NCI-H146 treated with DMSO at 0.1 percent for 48 hours (cell line): Measurements from ENCODE around the gene MCF2L2.
"Not testable (repeated sequence)": the region's sequence is repeated elsewhere in the genome, so short reads cannot be mapped to it uniquely, and the experiment has no call there.

Experiments
- DNase-seq: peaks from one replicate; lab custom pipeline; 2025; ENCODE audit not compliant: unreplicated experiment; lab: John Stamatoyannopoulos, UW

The MCF2L2 gene, protein sequence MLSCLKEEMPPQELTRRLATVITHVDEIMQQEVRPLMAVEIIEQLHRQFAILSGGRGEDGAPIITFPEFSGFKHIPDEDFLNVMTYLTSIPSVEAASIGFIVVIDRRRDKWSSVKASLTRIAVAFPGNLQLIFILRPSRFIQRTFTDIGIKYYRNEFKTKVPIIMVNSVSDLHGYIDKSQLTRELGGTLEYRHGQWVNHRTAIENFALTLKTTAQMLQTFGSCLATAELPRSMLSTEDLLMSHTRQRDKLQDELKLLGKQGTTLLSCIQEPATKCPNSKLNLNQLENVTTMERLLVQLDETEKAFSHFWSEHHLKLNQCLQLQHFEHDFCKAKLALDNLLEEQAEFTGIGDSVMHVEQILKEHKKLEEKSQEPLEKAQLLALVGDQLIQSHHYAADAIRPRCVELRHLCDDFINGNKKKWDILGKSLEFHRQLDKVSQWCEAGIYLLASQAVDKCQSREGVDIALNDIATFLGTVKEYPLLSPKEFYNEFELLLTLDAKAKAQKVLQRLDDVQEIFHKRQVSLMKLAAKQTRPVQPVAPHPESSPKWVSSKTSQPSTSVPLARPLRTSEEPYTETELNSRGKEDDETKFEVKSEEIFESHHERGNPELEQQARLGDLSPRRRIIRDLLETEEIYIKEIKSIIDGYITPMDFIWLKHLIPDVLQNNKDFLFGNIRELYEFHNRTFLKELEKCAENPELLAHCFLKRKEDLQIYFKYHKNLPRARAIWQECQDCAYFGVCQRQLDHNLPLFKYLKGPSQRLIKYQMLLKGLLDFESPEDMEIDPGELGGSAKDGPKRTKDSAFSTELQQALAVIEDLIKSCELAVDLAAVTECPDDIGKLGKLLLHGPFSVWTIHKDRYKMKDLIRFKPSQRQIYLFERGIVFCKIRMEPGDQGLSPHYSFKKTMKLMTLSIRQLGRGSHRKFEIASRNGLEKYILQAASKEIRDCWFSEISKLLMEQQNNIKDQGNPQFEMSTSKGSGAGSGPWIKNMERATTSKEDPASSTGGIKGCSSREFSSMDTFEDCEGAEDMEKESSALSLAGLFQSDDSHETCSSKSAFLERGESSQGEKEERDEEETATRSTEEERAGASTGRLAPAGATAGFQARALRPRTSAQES

DNA sequence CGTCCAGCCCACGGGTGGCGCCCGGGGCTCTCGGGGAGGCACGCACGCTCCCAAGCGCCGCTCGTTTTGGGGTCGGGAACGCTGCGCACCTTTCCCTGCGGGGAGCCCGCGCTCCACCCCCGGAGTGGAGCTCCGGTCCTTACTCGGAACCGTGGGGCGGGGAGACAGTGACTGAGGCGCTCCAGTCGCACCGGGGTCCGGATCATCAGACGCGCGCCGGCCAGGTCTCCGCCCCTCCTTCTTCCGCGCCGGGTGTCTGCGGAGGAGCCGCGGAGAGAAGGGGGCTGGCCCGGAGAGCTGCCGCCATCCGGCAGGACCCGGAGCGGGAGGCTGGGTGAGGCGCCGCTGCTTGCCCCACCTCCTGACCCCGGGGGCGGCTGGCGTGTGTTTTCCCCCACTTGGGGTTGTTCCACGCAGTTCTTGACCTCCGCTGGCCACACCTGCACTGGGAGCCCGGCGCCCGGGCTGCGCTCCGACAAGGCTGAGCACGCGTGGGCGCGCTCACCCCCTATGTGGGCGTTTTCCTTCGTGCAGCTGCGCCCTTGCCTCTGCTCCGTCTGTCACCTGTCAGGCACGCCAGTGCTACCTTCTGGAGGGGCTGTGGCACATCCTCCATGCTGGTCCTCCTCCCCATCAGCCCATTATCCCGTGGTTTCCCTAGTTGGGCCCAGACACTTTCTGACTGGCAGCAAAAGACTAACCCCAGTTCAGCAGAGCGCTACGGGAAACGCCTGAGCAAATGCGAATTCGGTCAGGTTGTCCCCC is at the start of gene MCF2L2:
Gene MCF2L2 (minus strand): TSS at position 173 of the 765 bp plus-strand sequence. CDS start 642 bp downstream, outside the sequence.
- DNase-seq: peak; percentile 71

DNA sequence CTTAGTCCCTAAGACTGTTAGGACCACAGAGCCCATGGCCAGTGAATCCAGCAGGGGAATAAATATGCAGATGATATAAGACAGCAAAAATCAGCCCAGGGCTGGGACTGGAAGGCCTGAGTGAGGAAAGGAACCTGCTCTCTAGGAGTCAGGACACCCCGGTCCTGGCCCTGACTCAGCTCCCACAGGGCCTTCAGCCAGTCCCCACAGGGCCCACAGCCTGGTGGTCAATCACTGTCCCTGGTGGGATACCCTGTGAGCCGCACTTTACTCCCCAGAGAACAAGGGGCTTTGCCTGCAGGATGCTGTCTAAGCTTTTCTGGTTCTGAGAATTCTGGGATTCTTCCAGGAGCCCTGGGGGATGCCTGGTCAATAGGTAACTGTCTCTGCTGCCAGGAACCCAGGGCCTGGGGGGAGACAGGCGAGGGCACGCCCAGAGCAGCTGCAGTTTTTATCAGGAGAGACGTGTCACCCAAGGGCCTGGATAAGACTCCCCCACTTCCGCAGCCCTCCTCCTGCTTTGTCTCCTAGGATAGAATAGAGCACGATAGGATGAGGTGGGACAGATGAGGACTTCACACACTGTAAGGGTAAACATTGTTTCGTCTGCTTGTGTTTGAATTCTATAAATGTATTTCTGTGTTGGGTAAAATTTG is 49.5 kb upstream of the MCF2L2 start:
- DNase-seq: peak; percentile 99

DNA sequence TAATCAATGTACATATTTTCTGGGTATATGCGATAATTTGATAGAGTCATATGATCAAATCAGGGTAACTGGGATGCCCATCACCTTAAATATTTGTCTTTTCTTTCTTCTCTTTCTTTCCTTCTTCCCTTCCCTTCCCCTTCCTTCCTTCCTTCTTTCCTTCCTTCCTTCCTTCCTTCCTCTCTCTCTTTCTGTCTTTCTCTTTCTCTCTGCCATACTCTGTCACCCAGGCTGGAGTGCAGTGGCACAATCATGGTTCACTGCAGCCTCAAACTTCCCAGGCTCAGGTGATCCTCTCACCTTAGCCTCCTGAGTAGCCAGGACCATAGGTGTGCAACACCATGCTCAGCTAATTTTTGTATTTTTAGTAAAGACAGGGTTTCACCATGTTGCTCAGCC is 47.3 kb upstream of the MCF2L2 start:
- not testable (repeated sequence) for DNase-seq

GRCh38 chr3:183475016-183475763 is 46.8 kb upstream of the MCF2L2 start:
- DNase-seq: no peak

DNA sequence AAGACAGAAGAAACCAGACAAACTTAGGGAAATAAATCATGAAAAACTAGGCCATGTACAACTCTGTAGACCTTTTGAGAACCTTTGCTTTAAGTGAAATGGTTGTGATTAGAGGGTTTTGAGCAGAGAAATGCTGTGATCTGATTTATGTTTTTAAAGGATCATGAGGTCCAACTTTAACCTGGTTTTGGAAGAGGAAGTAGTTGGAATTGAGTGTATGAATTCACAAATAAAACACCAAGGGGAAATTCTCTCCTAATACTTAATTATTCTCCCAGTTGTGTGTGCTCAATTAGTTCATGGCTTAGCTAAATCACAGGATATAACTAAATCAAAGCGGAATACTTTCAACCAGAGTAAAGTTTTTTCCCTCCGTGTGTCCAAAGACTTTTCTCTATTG is 45.5 kb upstream of the MCF2L2 start:
- DNase-seq: no peak

- no peak for DNase-seq
These were observed 43.7 kb upstream of the MCF2L2 start for GRCh38 chr3:183472155-183472554.

DNA sequence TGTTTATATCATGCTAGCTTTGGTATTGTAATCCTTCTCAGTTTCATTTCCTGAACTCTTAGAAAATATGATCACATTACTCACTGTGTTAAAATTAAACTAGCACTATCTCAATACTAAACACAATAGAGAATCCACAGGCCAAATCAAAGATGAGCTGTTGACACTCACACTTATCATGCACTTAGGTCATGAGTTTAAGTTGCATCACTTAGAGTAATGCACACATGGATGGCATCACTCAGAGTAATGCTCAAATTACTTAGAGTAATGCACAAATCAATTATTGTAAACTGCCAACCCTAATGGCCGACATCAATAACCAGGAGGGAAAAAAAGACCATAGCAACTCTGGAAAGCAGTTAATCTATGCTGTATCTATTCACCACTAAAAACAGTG is 40.0 kb upstream of the MCF2L2 start:
- no peak for DNase-seq

GRCh38 chr3:183466575-183466974 is 38.2 kb upstream of the MCF2L2 start:
- DNase-seq: no peak

DNA sequence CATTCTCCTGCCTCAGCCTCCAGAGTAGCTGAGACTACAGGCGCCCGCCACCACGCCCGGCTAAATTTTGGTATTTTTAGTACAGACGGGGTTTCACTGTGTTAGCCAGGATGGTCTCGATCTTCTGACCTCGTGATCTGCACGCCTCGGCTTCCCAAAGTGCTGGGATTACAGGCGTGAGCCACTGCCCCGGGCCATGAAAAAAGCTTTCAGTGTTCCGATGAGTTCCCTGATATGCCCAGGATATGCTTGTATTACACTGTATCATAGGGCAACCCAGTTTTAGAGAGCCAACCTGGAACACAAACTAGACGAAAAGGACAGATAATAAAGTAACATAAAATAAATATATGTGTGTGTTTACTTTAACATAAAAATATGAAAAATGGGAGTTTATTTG is 37.3 kb upstream of the MCF2L2 start:
- DNase-seq: not testable (repeated sequence)

DNA sequence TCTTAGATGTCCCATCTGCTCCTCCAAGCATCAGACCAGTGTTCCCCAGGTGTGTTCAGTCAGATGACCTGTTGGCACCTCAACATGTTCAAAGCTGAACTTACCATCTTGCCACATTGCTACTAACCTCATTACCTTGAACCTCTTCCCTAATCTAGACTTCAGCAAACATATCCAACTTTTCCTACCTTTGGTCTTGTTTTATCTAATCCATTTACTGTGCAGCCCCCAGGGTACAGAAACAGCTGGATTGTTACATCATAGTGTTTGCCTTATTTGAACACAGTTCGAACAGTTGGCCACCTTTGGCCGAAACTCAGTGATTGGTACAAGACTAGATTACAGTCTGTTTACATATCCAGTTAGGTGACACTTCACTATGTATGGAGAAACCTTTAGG is 36.1 kb upstream of the MCF2L2 start:
- DNase-seq: no peak

DNA sequence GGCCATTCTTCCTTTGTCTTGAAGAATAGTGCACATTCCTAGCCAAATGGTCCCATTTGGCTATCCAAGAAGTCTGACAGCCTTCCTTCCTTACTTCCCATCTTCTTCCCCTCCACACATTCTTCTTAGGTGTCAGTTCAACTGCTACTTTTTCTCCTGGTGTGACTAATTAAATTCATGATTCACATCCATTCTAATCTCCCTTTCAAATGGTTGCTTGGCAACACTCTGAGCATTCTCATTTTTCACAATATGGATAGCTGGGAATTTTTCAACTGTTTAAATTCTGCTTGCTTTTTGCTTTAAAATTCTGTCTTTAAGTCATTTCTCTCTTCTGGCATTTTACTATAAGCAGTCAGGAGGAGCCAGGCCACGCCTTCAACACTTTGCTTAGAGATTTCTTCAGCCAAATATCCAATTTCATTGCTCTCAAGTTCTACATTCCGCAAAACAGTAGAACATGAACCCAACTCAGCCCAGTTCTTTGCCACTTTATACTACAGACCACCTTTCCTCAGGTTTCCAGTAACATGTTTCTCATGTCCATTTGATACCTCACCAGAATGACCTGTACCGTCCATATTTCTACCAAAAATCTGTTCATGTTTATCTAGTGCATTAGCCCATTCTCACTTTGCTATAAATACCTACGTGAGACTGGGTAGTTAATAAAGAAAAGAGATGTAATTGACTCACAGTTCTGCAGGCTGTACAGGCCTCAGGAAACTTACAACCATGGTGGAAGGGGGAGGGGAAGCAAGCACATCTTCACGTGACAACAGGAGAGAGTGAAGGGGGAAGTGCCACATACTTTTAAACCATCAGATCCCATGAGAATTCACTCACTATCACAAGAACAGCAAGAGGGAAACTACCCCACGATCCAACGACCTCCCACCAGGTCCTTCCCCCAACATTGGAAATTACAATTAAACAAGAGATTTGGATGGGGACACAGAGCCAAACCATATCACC is 31.9 kb upstream of the MCF2L2 start:
- no peak for DNase-seq

GRCh38 chr3:183455089-183455488 is 26.7 kb upstream of the MCF2L2 start:
- peak; percentile 45 for DNase-seq

DNA sequence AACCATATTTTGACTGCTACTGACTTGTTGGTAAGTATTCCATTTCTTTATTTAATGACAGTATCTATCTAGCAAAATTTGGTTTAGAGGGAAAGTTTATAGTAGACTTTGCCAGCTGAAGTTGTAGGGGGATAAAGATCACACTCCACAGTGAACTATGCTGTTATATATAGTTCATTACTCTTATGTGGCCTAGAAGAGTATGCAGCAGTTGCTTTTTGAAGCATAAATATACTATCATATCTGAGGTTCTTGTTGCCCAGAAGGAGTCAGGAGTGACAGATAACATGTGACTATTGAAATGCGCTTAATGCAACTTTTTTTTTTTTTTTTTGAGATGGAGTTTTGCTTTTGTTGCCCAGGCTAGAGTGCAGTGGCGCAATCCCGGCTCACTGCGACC is 25.6 kb upstream of the MCF2L2 start:
- DNase-seq: no peak

DNA sequence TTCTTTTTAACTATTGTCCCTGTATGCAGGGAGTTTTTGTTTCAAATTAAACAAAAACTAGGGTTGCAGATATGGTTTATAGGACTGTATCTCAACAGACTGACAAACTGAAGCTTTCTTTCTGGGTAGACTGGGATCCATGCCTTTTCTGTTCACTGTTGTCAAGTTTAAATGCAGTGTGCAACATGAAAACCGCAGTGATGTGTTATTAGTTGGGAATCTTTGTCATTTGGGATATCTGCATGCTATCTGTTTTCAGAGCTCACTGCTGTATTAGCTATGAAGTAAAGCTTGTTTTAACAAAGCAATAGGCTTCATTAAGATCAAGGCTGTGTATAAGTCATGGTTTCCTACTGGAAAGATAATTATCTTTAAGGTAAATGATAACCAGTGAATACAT is 21.4 kb upstream of the MCF2L2 start:
- DNase-seq: no peak

- no peak for DNase-seq
These were observed 21.0 kb upstream of the MCF2L2 start for GRCh38 chr3:183449391-183449790.

DNA sequence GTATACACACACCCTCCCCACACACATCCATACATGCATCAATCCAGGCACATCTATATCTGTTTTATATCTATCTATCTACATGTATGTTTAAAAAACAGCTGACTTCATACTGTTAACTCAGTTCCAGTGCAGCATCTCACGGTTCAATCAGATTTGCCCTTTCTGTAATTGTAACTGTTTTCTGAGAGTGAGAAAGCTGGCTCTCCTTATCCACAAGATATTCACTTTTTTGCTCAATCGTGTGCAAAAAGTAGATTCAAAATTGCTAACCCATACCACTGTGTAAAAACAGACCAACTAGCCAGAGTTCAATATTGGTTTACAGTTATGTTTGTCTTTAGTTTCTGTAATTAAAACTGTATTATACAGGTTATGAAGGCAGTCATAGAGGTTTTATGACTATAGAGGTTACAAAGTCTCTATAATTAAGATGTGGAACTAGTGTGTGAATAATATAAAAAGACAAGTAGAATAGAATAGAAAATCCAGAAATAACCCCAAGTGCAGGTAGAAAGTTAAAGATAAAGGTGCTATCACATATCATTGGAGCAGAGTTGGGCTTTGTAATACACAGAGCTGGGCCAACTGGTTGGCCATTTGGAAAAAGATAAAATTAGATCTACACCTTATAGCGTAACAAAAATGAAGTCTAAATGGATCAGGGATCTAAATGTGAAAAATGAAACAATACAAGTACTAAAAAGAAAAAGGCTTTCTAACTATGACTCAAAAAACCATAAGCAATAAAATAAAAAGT is 20.1 kb upstream of the MCF2L2 start:
- DNase-seq: no peak

DNA sequence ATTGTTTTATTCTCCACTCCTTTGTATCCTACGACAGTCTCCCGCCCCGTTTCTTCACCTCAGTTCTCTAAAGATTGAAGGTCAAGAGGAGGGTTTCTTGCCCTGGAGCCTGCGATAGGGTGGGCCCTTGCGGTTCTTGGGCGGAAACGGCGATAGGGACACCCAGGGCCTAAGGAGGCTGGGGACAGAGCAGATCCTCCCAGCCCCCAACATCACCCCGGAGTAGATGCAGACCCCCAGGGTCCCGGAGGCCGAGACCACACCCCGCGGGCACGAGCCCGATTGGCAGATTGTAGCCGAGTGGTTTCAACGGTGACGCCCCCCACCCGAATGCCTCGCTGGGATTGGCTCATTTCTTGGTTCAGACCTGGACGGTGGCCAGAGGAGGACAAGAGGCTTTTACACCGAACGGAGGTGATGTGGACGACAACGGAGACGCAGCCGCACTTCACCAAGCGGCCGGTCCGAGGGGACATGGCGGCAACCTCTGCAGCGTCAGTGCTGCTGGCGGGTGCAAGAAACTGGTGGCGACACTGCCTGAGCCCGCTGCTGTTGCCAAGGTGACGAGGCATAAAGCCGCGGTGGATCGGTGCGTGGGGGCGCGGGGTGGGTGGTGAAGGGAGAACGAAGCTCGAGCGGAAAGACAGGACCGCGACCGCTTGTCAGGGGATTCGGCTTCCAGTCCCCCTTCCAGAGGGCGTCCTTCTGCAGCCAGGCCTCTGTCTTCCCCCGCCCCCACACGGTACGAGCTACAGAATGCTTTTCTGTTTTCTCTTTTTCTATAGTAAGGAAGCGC is 19.0 kb upstream of the MCF2L2 start:
- peak; percentile 98 for DNase-seq
